ENCODE measurements around the gene OPCML. TPM values are rescaled to one million over a fixed set of nuclear protein-coding genes. Genes with fewer than 3 reads are reported as not detected.

Gene OPCML
- total RNA-seq, 4 donors from 2014 or later, result 0.33 TPM; not detected in 3

- no peak overlapping the region for H3K4me3 ChIP-seq (replicated peaks in 1 of 3)
- intact Hi-C loops (cut with DNase I), result no loop called here
- no peak for TF ChIP-seq CTCF (IDR thresholded peaks at IDR 0.05)
- no peak for TF ChIP-seq POLR2A (IDR thresholded peaks at IDR 0.05)
- H3K4me1 ChIP-seq, result no peaks in the 10 kb centered on the region
- H3K27ac ChIP-seq, result no peak overlapping the region
- no peaks in the 10 kb centered on the region for H3K36me3 ChIP-seq
- DNase-seq, result no peak
- no peaks in the 10 kb centered on the region for H3K27me3 ChIP-seq
- no peaks in the 10 kb centered on the region for H3K9me3 ChIP-seq
These were observed 114.1 kb downstream of the OPCML start for GRCh38 chr11:133418218-133418617.

- WGBS, 2 donors, result 73 to 75% methylated on average over 6 of the region's 6 CpGs
- Histone ChIP-seq H3K4me3 (replicated peaks in 1 of 3) (no peak overlapping the region), H3K27me3 (no peaks in the 10 kb centered on the region), H3K4me1 (no peaks in the 10 kb centered on the region), H3K9me3 (no peaks in the 10 kb centered on the region), H3K36me3 (no peaks in the 10 kb centered on the region), H3K27ac (no peak overlapping the region)
- TF ChIP-seq CTCF (IDR thresholded peaks at IDR 0.05) (no peak), POLR2A (IDR thresholded peaks at IDR 0.05) (no peak)
- no peak for DNase-seq
- intact Hi-C loops (cut with DNase I), result no loop called here
These were observed 117.8 kb downstream of the OPCML start for GRCh38 chr11:133414506-133414905.

GRCh38 chr11:133413703-133414102, 118.6 kb downstream of the OPCML start:
- TF ChIP-seq POLR2A (IDR thresholded peaks at IDR 0.05), result no peak
- TF ChIP-seq CTCF (IDR thresholded peaks at IDR 0.05), result no peak
- no peak for DNase-seq
- intact Hi-C loops (cut with DNase I), result no loop called here
- H3K27me3 ChIP-seq, result no peaks in the 10 kb centered on the region
- no peaks in the 10 kb centered on the region for H3K4me1 ChIP-seq
- H3K9me3 ChIP-seq, result no peaks in the 10 kb centered on the region
- H3K4me3 ChIP-seq (replicated peaks in 1 of 3), result no peak overlapping the region
- 65 to 88% methylated on average over 3 of the region's 3 CpGs for WGBS, 2 donors
- no peaks in the 10 kb centered on the region for H3K36me3 ChIP-seq
- no peak overlapping the region for H3K27ac ChIP-seq

- no peaks in the 10 kb centered on the region for H3K36me3 ChIP-seq
- no peaks in the 10 kb centered on the region for H3K4me1 ChIP-seq
- H3K27ac ChIP-seq, result no peak overlapping the region
- TF ChIP-seq CTCF (IDR thresholded peaks at IDR 0.05), result no peak
- TF ChIP-seq POLR2A (IDR thresholded peaks at IDR 0.05), result no peak
- no peak for DNase-seq
- no peak overlapping the region for H3K4me3 ChIP-seq (replicated peaks in 1 of 3)
- WGBS, 2 donors, result 68 to 73% methylated on average over 5 of the region's 5 CpGs
- no peaks in the 10 kb centered on the region for H3K27me3 ChIP-seq
- intact Hi-C loops (cut with DNase I), result no loop called here
- H3K9me3 ChIP-seq, result no peaks in the 10 kb centered on the region
These were observed 122.5 kb downstream of the OPCML start for GRCh38 chr11:133409799-133410198.

GRCh38 chr11:133408936-133409335, 123.4 kb downstream of the OPCML start:
- H3K4me1 ChIP-seq, result no peaks in the 10 kb centered on the region
- no peaks in the 10 kb centered on the region for H3K9me3 ChIP-seq
- DNase-seq, result no peak
- intact Hi-C loops (cut with DNase I), result no loop called here
- WGBS, 2 donors, result 88 to 90% methylated on average over 9 of the region's 9 CpGs
- TF ChIP-seq POLR2A (IDR thresholded peaks at IDR 0.05) (no peak), CTCF (IDR thresholded peaks at IDR 0.05) (no peak)
- H3K36me3 ChIP-seq, result no peaks in the 10 kb centered on the region
- H3K27me3 ChIP-seq, result no peaks in the 10 kb centered on the region
- H3K27ac ChIP-seq, result no peak overlapping the region
- H3K4me3 ChIP-seq (replicated peaks in 1 of 3), result no peak overlapping the region
